NCI-H526 (cell line): ENCODE measurements around the gene CACNA1B.

Experiments used
- DNase-seq, 2 experiments: peaks; one replicate each; lab custom pipeline; 2025; lab: John Stamatoyannopoulos, UW

Gene CACNA1B

GRCh38 chr9:137967280-137967953 is 89.8 kb downstream of the CACNA1B start:
- DNase-seq: no peak

GRCh38 chr9:137968235-137968634 is 90.7 kb downstream of the CACNA1B start:
- no peak for DNase-seq

DNA sequence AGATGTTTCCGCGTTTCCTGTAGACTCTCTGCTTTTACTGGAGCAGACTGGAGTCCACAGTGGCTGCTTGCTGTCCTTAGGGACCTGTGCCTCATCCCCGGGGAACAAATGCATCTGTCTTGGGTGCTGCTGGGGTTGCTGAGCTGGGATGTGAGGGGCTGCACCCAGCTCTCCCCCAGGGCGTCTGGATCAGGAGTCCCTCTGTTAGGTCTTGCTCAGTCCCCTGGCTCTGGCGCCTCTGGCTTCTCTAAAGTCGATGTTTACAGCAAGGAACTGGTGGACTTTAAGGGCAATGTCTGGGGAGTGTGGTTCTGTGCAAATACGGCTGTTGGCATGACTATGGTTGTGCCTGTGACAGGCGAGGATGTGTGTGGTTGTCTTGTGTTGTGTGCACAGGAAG is 91.4 kb downstream of the CACNA1B start:
- DNase-seq: no peak

DNA sequence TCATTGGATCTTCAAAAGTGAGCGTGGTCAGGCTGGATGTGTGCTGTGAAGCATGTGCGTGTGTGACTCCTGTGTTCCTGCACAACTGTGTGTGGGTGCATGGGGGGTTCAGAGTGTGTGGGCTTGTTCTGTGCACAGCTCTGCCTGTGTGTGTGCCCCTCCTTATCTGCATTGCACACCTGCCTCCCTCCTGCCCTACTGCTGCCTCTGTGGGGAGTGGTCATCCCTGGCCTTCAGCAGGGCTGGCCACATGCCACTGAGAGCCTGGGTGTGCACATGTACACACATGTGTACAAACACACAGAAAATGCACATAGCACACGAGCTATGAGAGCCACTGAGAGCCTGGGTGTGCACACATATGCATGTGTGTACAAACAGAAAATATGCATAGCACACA is 92.1 kb downstream of the CACNA1B start:
- DNase-seq: no peak

- no peak for DNase-seq
Measured at GRCh38 chr9:137970098-137970497, 92.5 kb downstream of the CACNA1B start.

- DNase-seq: no peak
Measured at GRCh38 chr9:137970686-137971476, 93.3 kb downstream of the CACNA1B start.

DNA sequence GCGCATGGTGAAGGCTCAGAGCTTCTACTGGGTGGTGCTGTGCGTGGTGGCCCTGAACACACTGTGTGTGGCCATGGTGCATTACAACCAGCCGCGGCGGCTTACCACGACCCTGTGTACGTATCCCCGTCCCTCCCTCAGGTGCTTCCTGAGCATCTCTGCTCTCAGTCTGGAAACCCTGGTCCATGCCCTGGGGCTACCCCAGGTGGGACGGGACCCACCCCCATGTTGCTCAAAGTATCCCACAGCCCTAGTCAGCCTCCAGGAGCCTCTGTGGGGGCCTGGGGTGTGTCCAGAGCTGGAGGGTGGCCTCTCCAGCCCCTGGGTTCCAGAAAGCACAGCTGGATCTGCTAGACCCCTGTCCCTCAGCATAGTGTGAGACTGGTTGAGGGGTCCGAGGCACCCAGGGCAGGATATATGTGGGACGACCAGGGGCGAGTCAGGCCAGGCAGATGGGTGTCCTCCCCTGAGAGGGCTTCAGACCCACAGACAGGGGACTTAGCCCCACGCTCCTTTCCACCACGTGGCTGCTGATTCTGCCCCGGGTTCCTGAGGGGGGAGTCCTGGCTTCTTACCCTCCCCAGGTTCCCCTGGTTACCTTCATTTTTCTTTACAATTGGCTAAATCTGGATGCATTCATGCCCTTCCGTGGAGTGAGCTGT is 94.0 kb downstream of the CACNA1B start:
- DNase-seq: no peak

DNA sequence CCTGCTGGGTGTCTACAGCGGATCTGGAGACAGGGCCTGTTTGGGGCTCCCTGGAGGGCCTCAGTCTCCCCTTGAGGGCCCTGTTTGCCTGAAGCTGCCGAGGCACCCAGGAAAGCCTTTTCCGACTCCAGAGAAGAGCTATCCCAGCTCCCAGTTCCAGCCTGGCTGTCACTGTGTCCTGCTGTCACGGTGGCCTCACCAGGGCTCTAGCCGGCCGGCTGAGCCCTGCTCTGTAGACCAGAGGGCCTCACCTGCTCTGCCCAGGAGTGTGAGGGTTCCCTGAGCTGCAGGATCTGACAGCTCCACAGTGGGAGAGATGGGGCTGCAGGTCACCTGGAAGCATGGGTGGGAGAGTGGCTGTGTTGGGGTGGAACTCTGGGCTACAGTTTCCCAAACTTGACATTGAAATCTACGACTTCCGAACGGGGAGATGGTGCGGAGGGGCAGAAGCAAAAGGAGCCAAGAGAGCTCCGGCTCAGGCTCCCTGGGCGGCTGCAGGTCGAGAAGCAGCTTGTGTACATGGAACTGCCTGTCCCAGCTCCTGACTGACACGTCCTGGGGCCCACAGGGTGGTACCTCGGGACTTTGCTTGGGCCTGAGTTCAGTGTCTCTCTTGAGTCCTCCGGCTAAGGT is 94.9 kb downstream of the CACNA1B start:
- no peak for DNase-seq

DNA sequence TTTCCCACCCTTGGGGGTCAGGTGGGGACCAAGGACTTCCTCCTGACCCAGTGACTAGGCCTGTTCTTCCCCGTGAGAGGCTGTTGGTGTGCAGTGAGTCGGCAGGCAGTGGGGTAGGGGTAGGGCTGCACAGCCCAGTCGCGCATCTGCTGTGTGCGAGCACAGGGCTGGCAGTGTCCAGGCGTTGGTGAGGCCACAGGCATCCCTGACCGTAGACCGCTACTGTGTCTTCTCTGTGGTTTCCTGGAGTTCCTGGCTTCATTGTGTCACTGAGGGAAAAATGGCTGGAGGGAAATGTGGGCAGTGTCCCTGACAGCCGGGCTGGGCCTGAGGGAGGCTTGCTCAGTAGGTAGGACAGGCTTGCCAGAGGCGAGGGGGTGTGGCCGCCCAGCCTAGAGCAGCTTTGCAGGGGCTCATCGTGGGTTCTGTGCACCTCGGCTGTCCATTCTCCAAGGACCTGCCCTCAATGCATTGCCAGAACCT is 95.4 kb downstream of the CACNA1B start:
- no peak for DNase-seq

DNA sequence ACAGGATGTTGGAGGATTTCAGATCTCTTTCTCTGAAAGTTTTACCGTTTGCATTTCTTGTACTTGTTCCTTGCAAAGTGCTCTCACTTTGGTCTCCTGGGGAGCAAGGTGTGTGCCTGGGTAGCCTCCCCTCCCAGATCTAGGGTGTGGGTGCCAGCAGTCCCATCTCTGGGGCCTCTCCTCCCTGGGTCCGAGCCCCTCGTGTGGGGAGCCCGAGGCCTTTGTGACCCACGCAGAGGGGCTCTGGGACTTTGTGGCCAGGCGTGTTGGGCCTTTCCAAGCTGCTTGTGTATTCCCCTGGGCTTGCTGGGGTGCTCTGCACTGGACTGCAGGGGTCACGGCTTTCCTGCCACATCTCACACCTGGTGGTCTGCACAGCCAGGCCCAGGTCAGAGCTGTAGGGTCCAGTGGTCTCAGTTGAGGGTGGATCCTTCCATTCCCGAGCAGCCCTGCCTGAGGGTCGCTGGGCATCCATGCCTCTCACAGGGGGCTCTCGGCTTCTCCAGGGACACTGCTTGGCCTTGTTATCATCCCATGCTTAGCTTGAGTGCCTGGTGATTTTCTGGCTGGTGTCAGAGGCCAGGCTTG is 96.3 kb downstream of the CACNA1B start:
- no peak for DNase-seq

GRCh38 chr9:137974746-137975526 is 97.4 kb downstream of the CACNA1B start:
- no peak for DNase-seq

- no peak for DNase-seq
Measured at GRCh38 chr9:137975527-137975913, 97.9 kb downstream of the CACNA1B start.

- DNase-seq: no peak
Measured at GRCh38 chr9:137975936-137976565, 98.5 kb downstream of the CACNA1B start.

GRCh38 chr9:137977571-137978261 is 100.1 kb downstream of the CACNA1B start:
- DNase-seq: no peak

DNA sequence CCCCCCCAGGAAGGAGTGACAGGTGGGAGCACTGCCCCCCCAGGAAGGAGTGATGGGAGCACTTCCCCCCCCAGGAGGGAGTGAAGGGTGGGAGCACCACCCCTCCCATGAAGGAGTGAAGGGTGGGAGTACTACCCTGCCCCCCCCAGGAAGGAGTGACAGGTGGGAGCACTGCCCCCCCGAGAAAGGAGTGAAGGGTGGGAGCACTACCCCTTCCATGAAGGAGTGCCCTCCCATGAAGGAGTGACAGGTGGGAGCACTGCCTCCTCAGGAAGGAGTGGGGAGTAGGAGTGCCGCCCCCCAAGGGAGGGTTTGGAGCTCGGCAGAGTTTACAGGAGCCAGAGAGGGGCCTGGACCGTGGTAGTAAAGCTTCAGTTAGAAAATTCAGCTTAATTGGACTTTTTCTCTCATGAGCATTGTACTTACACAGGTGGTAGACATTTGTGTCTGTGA is 100.7 kb downstream of the CACNA1B start:
- DNase-seq: no peak

GRCh38 chr9:137982200-137982599 is 104.6 kb downstream of the CACNA1B start:
- no peak for DNase-seq

DNA sequence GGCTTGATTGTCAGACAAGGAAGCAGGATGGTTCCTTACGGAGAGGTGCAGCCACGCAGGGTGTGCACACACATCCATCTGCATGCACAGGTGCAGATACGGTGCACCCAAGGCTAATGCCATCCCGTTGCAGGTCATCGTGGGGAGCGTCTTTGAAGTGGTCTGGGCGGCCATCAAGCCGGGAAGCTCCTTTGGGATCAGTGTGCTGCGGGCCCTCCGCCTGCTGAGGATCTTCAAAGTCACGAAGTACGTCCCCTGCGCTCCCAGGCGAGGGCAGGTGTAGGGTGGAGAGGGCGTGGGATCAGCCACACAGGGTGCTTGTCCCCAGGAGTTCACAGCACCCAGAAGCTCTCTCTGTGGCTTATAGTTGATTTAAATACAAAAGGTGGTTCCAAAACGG is 106.4 kb downstream of the CACNA1B start:
- no peak for DNase-seq

DNA sequence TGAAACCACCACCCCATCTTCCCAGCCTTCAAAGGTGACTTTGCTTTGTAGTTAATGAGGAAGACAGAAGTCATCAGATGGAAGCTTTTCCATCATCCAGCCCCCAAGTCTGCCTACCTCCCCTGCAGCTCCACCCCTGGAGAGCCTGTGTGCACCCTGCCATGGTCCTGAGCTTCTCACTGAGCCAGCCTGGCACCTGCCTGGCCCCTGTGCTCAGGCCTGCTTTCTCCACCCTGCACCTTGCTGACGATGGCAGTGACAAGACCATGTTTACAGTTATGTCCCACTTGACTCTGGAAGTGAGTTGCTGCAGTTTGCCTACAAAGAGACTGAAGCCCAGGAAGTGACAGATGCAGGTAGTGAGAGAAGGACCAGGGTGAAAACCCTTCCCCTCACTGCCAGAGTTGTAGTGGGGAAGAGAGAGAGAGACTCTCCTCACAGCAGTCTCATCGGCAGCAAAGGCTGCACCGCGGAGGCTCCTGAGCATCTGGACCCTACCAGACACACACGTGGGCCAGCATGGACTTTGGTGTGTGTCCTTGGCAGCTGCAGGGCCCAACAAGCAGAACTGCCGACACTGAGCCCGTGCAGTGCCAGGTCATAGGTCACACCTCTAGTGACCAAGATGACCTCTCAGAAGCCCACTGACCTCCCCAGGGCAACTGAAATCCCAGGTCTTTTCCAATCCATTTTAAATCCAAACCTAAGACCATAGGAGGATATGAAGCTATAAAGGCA is 107.1 kb downstream of the CACNA1B start:
- no peak for DNase-seq

DNA sequence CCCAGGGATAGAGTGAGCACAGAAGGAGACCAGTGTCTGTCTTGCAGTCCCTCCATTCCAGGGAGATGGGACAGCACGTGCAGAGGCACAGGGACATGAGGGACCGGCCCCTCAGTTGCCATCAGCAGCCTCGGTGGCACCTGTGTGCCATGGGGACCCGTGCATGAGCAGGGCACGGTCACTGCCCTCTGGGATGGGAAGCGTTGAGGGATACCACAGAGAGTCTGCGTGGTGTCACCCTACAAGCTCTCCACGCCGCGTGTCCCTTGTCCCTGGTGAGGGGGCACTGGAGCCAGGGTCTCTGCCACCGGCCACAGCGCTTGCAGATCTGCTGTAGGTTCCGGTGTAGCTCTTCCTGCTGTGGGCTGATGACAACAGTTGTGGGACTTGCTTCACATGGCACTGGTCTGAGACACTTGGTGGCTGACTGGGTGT is 108.1 kb downstream of the CACNA1B start:
- DNase-seq: no peak
